Type B pancreatic cell (in vitro differentiated cells): ENCODE results near the gene RBM20. TPM values are rescaled to one million over a fixed set of nuclear protein-coding genes. Genes with fewer than 3 reads are reported as not detected.

ENCODE experiments used
- DNase-seq: peaks from one replicate; pipeline ENCODE4 v3.0.0; 2021; ENCODE audit warnings: mixed read lengths; ENCODE audit not compliant: unreplicated experiment; ENCODE audit errors: extremely low spot score
- H3K27ac Mint-ChIP-seq: 2 replicates; pipeline ENCODE4 v1.8.0; 2021; ENCODE audit warnings: mild to moderate bottlenecking, mixed read lengths
- H3K27me3 Mint-ChIP-seq: 2 replicates; pipeline ENCODE4 v1.8.0; 2021; ENCODE audit warnings: mixed read lengths
- H3K36me3 Mint-ChIP-seq: 2 replicates; pipeline ENCODE4 v1.8.0; 2021; ENCODE audit warnings: mixed read lengths
- H3K4me1 Mint-ChIP-seq: one replicate; pipeline ENCODE4 v1.8.0; 2021; ENCODE audit warnings: mixed read lengths; ENCODE audit not compliant: unreplicated experiment
- H3K4me3 Mint-ChIP-seq: 2 replicates; pipeline ENCODE4 v1.8.0; 2021; ENCODE audit warnings: mild to moderate bottlenecking, mixed read lengths
- H3K9me3 Mint-ChIP-seq: 2 replicates; pipeline ENCODE4 v1.8.0; 2021; ENCODE audit warnings: mixed read lengths
- total RNA-seq: library from RNA; stranded (reverse); gene quantifications from 2 replicates; pipeline ENCODE4 v1.2.1, GENCODE V29; 2021; ENCODE audit warnings: low replicate concordance
- TF ChIP-seq, protein P1 (sequence below): fragments of 200-600 bp; sonication (generic); conservative IDR thresholded peaks from 2 replicates; pipeline ENCODE4 v1.5.0; 2021; ENCODE audit warnings: antibody characterized with exemption, mild to moderate bottlenecking

The RBM20 gene
- total RNA-seq, 1 donor from 2014 or later, result 5.2 TPM

DNA sequence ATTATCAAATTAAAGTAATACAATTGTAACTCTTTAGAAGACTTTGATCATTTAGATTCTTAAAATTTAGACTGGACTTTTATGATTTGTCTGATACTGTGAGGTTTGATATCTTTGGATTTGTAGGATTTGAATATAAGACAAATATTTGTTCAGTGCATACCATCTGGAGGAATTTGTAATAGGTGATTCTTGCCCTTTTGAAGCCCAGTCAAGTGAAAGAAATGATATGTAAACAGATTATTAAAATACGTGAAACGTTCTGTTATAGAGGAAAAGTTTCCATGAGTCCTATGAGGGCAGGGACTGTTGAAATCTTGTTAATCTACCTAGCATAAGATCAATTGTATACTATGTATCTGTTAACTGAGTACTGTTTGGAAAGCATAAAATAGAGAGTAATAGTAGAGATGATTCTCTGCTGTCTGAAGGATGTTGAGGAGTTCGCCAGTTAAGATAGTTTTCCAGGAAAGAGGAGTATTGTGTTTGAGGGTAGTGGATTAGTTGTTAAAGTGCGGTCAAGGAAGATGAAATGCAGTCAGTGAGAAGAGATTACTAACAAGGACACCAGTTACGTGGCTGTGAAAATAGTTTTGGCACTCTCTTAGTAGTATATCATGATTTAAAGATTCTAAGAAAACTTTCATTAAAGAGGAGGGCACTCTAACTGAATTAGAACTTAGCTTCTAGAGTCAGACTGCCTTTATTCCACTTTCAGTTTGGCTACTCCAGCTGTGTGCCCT lies 242.0 kb downstream of the RBM20 start:
- Mint-ChIP-seq H3K36me3 (peaks cover 26% of the 10 kb centered on the region), H3K27me3 (no peaks in the 10 kb centered on the region), H3K9me3 (no peaks in the 10 kb centered on the region), H3K4me3 (no peak overlapping the region), H3K4me1 (no peaks in the 10 kb centered on the region), H3K27ac (no peak overlapping the region)
- TF ChIP-seq, protein P1, sequence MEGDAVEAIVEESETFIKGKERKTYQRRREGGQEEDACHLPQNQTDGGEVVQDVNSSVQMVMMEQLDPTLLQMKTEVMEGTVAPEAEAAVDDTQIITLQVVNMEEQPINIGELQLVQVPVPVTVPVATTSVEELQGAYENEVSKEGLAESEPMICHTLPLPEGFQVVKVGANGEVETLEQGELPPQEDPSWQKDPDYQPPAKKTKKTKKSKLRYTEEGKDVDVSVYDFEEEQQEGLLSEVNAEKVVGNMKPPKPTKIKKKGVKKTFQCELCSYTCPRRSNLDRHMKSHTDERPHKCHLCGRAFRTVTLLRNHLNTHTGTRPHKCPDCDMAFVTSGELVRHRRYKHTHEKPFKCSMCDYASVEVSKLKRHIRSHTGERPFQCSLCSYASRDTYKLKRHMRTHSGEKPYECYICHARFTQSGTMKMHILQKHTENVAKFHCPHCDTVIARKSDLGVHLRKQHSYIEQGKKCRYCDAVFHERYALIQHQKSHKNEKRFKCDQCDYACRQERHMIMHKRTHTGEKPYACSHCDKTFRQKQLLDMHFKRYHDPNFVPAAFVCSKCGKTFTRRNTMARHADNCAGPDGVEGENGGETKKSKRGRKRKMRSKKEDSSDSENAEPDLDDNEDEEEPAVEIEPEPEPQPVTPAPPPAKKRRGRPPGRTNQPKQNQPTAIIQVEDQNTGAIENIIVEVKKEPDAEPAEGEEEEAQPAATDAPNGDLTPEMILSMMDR, result no peak
- no peak for DNase-seq

DNA sequence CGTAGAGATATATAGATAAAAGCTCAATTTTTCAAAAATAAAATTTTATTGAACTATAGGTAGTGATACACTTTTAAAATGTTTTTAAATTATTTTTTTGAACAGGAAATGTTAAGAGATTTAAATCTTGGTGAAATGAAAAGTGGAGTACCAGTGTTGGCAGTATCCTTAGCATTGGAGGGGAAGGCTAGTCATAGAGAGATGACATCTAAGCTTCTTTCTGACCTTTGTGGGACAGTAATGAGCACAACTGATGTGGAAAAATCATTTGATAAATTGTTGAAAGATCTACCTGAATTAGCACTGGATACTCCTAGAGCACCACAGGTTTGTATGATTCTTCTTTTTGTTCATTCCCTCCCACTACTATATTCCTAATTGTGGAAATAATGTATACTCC lies 243.4 kb downstream of the RBM20 start:
- H3K4me1 Mint-ChIP-seq, result no peaks in the 10 kb centered on the region
- DNase-seq, result no peak
- no peak overlapping the region for H3K27ac Mint-ChIP-seq
- TF ChIP-seq, protein P1, result no peak
- H3K27me3 Mint-ChIP-seq, result no peaks in the 10 kb centered on the region
- H3K4me3 Mint-ChIP-seq, result no peak overlapping the region
- no peaks in the 10 kb centered on the region for H3K9me3 Mint-ChIP-seq
- H3K36me3 Mint-ChIP-seq, result peaks cover 23% of the 10 kb centered on the region

Other genes with a start within 250 kb of the RBM20 start
- 16.3 and 61.6 TPM in 2 replicates for gene DUSP5, start 146.4 kb upstream of the RBM20 start, total RNA-seq
- gene SMC3, start 76.6 kb upstream of the RBM20 start, total RNA-seq, result 39.0 and 60.6 TPM in 2 replicates
- 122 and 145 TPM in 2 replicates for gene PDCD4, start 227.6 kb downstream of the RBM20 start, total RNA-seq